ENCODE data around the gene SRBD1. TPM values are rescaled to one million over a fixed set of nuclear protein-coding genes. Genes with fewer than 3 reads are reported as not detected.

Gene SRBD1
- total RNA-seq, 1 donor from 2014 or later = 13.8 TPM

- Mint-ChIP-seq H3K9me3 (ENCODE audit: low read depth) (no peaks in the 10 kb centered on the region), H3K36me3 (ENCODE audit: insufficient read depth) (no peaks in the 10 kb centered on the region), H3K27me3 (no peaks in the 10 kb centered on the region), H3K4me3 (ENCODE audit: low read depth) (no peak overlapping the region), H3K4me1 (ENCODE audit: low read depth) (peaks cover 4% of the 10 kb centered on the region), H3K27ac (no peak overlapping the region)
- no peak for DNase-seq (ENCODE audit: low spot score, unreplicated experiment)
- TF ChIP-seq CTCF (IDR thresholded peaks at IDR 0.05; ENCODE audit: unreplicated experiment) = no peak
Measured at GRCh38 chr2:45614871-45615415, 3.9 kb upstream of the SRBD1 start.

GRCh38 chr2:45614330-45614729, 3.3 kb upstream of the SRBD1 start:
- H3K4me3 Mint-ChIP-seq (ENCODE audit: low read depth) = no peak overlapping the region
- H3K4me1 Mint-ChIP-seq (ENCODE audit: low read depth) = peaks cover 6% of the 10 kb centered on the region
- no peaks in the 10 kb centered on the region for H3K9me3 Mint-ChIP-seq (ENCODE audit: low read depth)
- no peaks in the 10 kb centered on the region for H3K27me3 Mint-ChIP-seq
- no peak for TF ChIP-seq CTCF (IDR thresholded peaks at IDR 0.05; ENCODE audit: unreplicated experiment)
- no peak overlapping the region for H3K27ac Mint-ChIP-seq
- H3K36me3 Mint-ChIP-seq (ENCODE audit: insufficient read depth) = no peaks in the 10 kb centered on the region
- DNase-seq (ENCODE audit: low spot score, unreplicated experiment) = no peak

- Mint-ChIP-seq H3K27ac (no peak overlapping the region), H3K36me3 (ENCODE audit: insufficient read depth) (no peaks in the 10 kb centered on the region), H3K4me1 (ENCODE audit: low read depth) (peaks cover 7% of the 10 kb centered on the region), H3K27me3 (no peaks in the 10 kb centered on the region), H3K4me3 (ENCODE audit: low read depth) (no peak overlapping the region), H3K9me3 (ENCODE audit: low read depth) (no peaks in the 10 kb centered on the region)
- TF ChIP-seq CTCF (IDR thresholded peaks at IDR 0.05; ENCODE audit: unreplicated experiment) = no peak
- DNase-seq (ENCODE audit: low spot score, unreplicated experiment) = no peak
Measured at GRCh38 chr2:45612731-45613130, 1.7 kb upstream of the SRBD1 start.

- H3K9me3 Mint-ChIP-seq (ENCODE audit: low read depth) = no peaks in the 10 kb centered on the region
- H3K27me3 Mint-ChIP-seq = no peaks in the 10 kb centered on the region
- H3K4me3 Mint-ChIP-seq (ENCODE audit: low read depth) = peak overlapping the region; percentile 94
- H3K27ac Mint-ChIP-seq = no peak overlapping the region
- no peak for TF ChIP-seq CTCF (IDR thresholded peaks at IDR 0.05; ENCODE audit: unreplicated experiment)
- peaks cover 7% of the 10 kb centered on the region for H3K4me1 Mint-ChIP-seq (ENCODE audit: low read depth)
- DNase-seq (ENCODE audit: low spot score, unreplicated experiment) = no peak
- H3K36me3 Mint-ChIP-seq (ENCODE audit: insufficient read depth) = no peaks in the 10 kb centered on the region
Measured at GRCh38 chr2:45612285-45612684, 1.2 kb upstream of the SRBD1 start.

- Mint-ChIP-seq H3K27me3 (no peaks in the 10 kb centered on the region), H3K27ac (peak overlapping the region; percentile 95), H3K4me3 (ENCODE audit: low read depth) (peak overlapping the region; percentile 94), H3K36me3 (ENCODE audit: insufficient read depth) (no peaks in the 10 kb centered on the region), H3K4me1 (ENCODE audit: low read depth) (peaks cover 7% of the 10 kb centered on the region), H3K9me3 (ENCODE audit: low read depth) (no peaks in the 10 kb centered on the region)
- DNase-seq (ENCODE audit: low spot score, unreplicated experiment) = peak; percentile 21
- peak; percentile 29 for TF ChIP-seq CTCF (IDR thresholded peaks at IDR 0.05; ENCODE audit: unreplicated experiment)
Measured at GRCh38 chr2:45610281-45611019, 617 bp downstream of the SRBD1 start.
